ENCODE measurements around the gene LRP1B. TPM values are rescaled to one million over a fixed set of nuclear protein-coding genes. Genes with fewer than 3 reads are reported as not detected.

LRP1B gene
- total and polyA plus RNA-seq, 2 donors (not counting 1 experiment from before 2014, with no cell fraction given): under 0.01 to 0.01 TPM

- TF ChIP-seq EZH2 (IDR thresholded peaks at IDR 0.05; ENCODE audit: low read length, missing control alignments) (no peak), CTCF (conservative IDR thresholded peaks at IDR 0.05 in 1 of 2, IDR thresholded peaks at IDR 0.05 in 1 of 2; ENCODE audit: low read depth in 1 of 2, low read length in 2 of 2) (no peak)
- no peak overlapping the region for H3K27ac ChIP-seq (ENCODE audit: insufficient read depth, low read length)
- no peak for DNase-seq (ENCODE audit: low read depth in 2 of 2)
- H3K36me3 ChIP-seq (ENCODE audit: control insufficient read depth, insufficient read depth, low read length): no peaks in the 10 kb centered on the region
- H2AFZ ChIP-seq (ENCODE audit: low read length): no peak overlapping the region
- H3K9ac ChIP-seq (ENCODE audit: insufficient read depth, low read length): no peak overlapping the region
- no peak overlapping the region for H3K4me3 ChIP-seq (replicated peaks in 1 of 4; ENCODE audit: control extremely low read depth in 1 of 4, insufficient read depth in 1 of 4, low read depth in 3 of 4, low read length in 4 of 4)
- H3K4me2 ChIP-seq (ENCODE audit: extremely low read depth, insufficient read depth, low read length): no peak overlapping the region
- H3K4me1 ChIP-seq (ENCODE audit: control insufficient read depth, extremely low read depth, insufficient read depth, low read length): no peaks in the 10 kb centered on the region
- H3K9me3 ChIP-seq (ENCODE audit: control insufficient read depth, insufficient read depth, low read depth, low read length): no peaks in the 10 kb centered on the region
- H3K79me2 ChIP-seq (ENCODE audit: control insufficient read depth, insufficient read depth, low read length): no peaks in the 10 kb centered on the region
- H4K20me1 ChIP-seq (ENCODE audit: control insufficient read depth, extremely low read depth, insufficient read depth, low read length): no peaks in the 10 kb centered on the region
- no peaks in the 10 kb centered on the region for H3K27me3 ChIP-seq (ENCODE audit: control insufficient read depth, insufficient read depth, low read length)
These were observed 61.4 kb downstream of the LRP1B start for GRCh38 chr2:142069251-142069888.

GRCh38 chr2:142065700-142066099 is 65.1 kb downstream of the LRP1B start:
- H3K9me3 ChIP-seq (ENCODE audit: control insufficient read depth, insufficient read depth, low read depth, low read length): no peaks in the 10 kb centered on the region
- no peaks in the 10 kb centered on the region for H3K4me1 ChIP-seq (ENCODE audit: control insufficient read depth, extremely low read depth, insufficient read depth, low read length)
- no peak overlapping the region for H3K9ac ChIP-seq (ENCODE audit: insufficient read depth, low read length)

DNA sequence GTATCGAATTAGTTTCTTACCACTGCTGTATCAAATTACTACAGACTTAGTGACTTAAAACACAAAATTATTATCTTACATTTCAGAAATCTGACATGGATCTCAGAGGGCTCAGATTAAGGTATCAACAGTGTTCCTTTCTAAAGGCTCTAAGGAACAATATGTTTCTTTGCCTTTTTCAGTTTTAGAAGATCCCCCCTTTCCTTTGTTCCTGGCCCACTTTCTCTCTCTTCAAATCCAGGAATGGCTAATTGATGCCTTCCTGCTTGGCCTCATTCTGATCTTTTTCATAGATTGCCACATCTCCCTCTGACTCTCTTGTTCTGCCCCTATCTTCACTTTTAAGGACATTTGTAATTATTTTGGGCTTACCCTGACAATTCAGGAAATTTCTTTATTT is 65.7 kb downstream of the LRP1B start:
- Histone ChIP-seq H3K4me1 (ENCODE audit: control insufficient read depth, extremely low read depth, insufficient read depth, low read length) (no peaks in the 10 kb centered on the region), H3K9ac (ENCODE audit: insufficient read depth, low read length) (no peak overlapping the region), H4K20me1 (ENCODE audit: control insufficient read depth, extremely low read depth, insufficient read depth, low read length) (no peaks in the 10 kb centered on the region), H3K79me2 (ENCODE audit: control insufficient read depth, insufficient read depth, low read length) (no peaks in the 10 kb centered on the region), H3K9me3 (ENCODE audit: control insufficient read depth, insufficient read depth, low read depth, low read length) (no peaks in the 10 kb centered on the region), H3K36me3 (ENCODE audit: control insufficient read depth, insufficient read depth, low read length) (no peaks in the 10 kb centered on the region), H3K4me3 (replicated peaks in 1 of 4; ENCODE audit: control extremely low read depth in 1 of 4, insufficient read depth in 1 of 4, low read depth in 3 of 4, low read length in 4 of 4) (no peak overlapping the region), H3K27me3 (ENCODE audit: control insufficient read depth, insufficient read depth, low read length) (no peaks in the 10 kb centered on the region), H2AFZ (ENCODE audit: low read length) (no peak overlapping the region), H3K4me2 (ENCODE audit: extremely low read depth, insufficient read depth, low read length) (no peak overlapping the region), H3K27ac (ENCODE audit: insufficient read depth, low read length) (no peak overlapping the region)
- no peak for DNase-seq (ENCODE audit: low read depth in 2 of 2)
- no peak for TF ChIP-seq CTCF (conservative IDR thresholded peaks at IDR 0.05 in 1 of 2, IDR thresholded peaks at IDR 0.05 in 1 of 2; ENCODE audit: low read depth in 1 of 2, low read length in 2 of 2)
- TF ChIP-seq EZH2 (IDR thresholded peaks at IDR 0.05; ENCODE audit: low read length, missing control alignments): no peak

More at GRCh38 chr2:142065700-142066099, 65.1 kb downstream of the LRP1B start:
- no peak overlapping the region for H2AFZ ChIP-seq (ENCODE audit: low read length)
- H3K27me3 ChIP-seq (ENCODE audit: control insufficient read depth, insufficient read depth, low read length): no peaks in the 10 kb centered on the region
- H3K27ac ChIP-seq (ENCODE audit: insufficient read depth, low read length): no peak overlapping the region
- peak in 1 of 2 donors; percentile 36 for DNase-seq (ENCODE audit: low read depth in 2 of 2)
- H3K79me2 ChIP-seq (ENCODE audit: control insufficient read depth, insufficient read depth, low read length): no peaks in the 10 kb centered on the region
- no peaks in the 10 kb centered on the region for H4K20me1 ChIP-seq (ENCODE audit: control insufficient read depth, extremely low read depth, insufficient read depth, low read length)
- no peak overlapping the region for H3K4me3 ChIP-seq (replicated peaks in 1 of 4; ENCODE audit: control extremely low read depth in 1 of 4, insufficient read depth in 1 of 4, low read depth in 3 of 4, low read length in 4 of 4)
- H3K4me2 ChIP-seq (ENCODE audit: extremely low read depth, insufficient read depth, low read length): no peak overlapping the region
- TF ChIP-seq CTCF (conservative IDR thresholded peaks at IDR 0.05 in 1 of 2, IDR thresholded peaks at IDR 0.05 in 1 of 2; ENCODE audit: low read depth in 1 of 2, low read length in 2 of 2) (no peak), EZH2 (IDR thresholded peaks at IDR 0.05; ENCODE audit: low read length, missing control alignments) (no peak)
- H3K36me3 ChIP-seq (ENCODE audit: control insufficient read depth, insufficient read depth, low read length): no peaks in the 10 kb centered on the region

Measured in fibroblast of lung (primary cell).